ENCODE results near the gene LAMA5.

Gene LAMA5

DNA sequence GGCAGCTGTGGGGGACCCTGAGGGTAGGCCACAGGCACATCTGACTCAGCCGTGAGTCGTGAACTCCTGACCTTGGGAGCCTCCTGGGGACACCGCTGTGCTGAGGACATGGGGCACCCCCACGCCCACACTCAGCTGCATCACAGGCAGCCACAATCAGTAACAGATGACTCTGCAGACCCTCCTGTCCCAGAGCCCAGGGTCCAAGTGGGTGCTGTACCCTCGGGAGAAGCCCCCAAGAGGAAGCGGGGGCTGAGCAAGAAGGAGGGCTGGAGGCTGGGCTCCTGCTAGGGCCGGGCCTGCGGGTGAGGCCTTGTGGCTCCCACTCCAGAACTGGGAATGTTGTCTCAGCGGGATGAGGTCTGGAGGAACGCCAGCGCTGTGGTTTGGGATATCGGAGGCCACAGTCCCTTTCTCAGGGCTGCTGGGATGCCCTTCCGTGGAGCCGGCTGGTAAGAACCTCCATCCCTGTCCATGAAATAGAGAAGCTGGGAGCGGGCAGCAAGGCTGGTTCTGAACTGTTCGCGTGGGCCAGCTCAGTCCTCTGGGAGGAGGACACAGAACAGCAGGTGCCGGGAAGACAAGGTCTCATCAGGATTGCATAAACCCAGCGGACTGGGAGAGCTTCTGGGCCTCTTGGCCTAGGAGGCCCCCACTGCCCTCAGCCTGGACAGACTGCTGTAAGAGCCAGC lies 3.1 kb upstream of the LAMA5 start:
- no peak for DNase-seq (ENCODE audit: low read depth in 3 of 3)

DNA sequence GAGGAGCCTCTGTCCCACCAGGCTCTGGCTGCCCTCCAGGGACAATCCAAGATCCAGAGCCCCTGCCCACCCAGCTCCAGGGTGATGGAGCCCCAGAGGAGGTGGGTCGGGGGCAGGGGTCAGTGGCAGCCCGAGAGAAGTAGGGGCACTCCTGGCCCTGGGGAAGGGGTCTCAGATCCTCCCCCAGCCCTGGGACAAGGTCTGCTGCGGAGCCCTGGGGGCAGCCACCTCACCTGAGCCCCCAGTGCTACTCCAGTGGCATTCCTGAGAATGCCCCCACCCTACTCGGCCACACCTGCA lies 2.7 kb upstream of the LAMA5 start:
- no peak for DNase-seq (ENCODE audit: low read depth in 3 of 3)

DNA sequence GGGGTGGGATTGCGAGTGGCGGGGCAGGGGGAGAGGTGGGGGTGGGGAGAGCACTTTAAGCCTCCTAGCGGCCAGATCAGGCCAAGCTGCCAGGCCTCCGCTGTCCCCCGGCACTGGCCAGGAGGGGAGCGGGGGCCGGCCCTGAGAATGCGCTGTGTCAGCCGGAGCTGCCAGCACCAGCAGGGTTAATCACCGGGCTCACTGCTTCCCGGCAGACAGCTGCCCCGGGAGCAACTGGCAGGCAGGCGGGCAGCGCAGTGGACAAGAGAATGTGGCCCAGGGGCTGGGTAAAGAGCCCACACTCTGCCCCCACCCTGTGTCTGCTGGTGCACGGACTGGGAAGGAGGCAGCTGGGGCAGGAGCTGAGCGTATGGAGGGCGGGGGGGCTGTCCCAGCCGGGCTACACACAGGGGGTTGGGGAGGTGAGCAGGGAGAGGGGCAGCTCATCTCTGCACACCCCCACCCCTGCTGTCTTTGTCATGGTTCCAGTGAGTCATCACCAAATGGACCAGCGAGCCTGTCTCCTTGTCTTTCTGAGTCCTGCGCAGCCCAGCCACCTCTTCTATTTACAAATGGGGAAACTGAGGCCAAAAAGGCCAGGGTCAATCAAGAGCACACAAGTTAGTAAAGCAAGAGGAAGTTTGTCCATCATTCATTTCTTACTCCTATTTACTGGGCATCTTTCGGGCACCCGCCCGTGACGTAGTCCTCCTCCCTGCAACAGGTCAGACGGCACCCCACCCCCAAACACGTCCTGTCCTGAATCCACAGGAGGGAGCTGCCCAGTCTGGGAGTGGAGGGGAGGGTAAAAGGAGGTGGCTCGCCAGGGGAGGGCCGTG lies 2.1 kb upstream of the LAMA5 start:
- no peak for DNase-seq (ENCODE audit: low read depth in 3 of 3)

DNA sequence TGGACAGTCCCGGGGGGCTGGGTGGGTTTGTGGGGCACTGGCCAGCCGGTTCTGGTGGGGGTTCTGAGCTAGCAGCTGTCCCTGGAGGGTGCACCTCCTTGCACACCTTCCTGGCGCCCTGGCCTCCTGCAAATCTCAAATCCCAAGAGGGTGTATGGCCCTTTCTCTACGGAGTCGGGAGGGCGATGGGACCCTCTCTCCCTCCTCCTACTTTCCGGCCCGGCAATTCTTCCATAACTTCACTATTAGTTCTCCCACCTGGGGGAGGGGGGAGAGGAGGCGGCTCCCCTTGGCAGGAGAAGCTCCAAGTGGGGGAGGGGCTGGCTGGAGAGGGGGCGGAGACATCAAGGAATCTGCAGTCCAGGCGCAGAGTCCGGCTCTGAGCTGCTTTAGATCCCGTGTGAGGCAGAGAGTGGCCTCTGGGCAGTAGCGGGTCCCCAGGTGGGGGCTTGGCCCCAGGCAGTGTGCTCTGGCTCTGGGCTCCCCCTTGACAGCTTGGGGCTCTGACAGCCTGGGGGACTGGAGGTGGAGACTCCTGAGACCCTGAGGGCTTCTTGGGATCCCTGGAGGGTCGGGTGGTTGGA lies 1.4 kb upstream of the LAMA5 start:
- DNase-seq (ENCODE audit: low read depth in 3 of 3), result no peak

DNA sequence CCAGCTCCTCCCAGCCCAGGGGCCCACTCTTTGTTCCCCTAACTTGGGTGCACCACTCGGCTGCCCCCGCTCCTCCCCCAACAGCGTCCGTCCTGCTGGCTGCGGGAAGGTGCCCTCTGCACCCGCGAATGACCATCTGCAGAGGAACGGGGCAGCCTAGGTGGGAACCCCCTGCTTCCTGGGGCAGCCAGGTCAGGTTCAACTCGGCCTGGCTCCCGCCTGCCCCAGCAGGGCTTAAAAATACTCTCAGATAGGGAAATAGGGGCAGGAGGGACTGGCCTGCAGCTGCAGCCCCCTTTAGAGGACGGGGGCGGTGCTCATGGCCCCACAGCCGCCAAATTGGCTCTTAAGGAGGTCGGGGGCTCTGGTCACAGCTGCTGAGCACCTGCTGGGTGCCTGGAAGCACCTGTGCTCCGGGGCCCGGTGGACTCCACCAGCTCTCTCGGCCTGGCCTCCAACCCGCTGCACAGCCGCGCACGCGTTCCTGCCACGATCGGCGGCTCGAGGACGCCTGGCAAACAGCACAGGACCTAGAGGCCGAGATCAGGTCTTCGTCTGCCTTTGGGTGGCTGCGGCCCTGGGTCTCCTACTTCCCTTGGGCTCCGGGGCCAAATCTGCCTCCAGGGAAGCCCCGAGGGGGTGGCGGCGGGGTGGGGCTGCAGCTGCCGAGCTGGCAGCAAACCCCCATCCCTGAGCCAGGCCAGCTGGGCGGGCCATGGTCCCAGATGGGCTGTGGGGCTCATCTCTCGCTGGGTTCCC lies 700 bp upstream of the LAMA5 start:
- no peak for DNase-seq (ENCODE audit: low read depth in 3 of 3)

DNA sequence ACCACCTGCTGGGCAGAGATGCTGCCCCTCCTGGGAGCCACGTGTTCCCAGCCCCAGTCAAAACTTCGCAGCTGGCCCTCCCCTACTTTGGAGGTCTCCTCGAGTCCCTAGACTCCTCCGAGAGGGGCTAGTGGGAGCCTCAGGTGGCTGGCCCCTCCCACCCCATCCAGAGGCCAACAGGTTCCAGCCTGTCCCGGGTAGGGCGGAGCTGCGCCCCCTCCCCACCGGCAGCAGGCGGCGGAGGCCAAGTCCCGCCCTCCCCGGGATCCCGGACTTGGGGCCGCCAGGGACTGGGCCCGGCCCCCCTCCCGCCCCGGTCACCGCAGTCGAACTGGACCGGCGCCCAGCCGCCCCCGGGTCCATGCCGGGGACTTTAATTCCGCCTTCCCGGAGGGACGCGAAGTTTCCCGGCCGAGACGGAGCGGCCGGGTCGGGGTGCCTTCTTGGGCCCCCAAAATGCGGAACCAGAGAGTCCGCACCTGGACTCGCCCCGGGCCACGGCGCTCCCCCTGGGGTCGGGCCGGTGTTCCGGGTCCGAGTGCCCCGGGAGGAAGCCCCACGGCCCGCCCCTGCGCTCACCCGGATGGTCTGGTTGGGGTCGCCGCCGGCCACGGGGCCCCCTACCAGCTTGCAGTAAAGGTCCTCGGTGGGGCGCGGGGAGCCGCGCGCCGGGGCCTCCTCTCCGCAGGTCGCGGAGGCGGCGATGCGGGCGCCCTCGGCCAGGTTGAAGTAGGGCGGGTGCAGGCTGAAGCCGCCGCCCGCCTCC lies 559 bp downstream of the LAMA5 start:
- DNase-seq (ENCODE audit: low read depth in 3 of 3), result no peak

DNA sequence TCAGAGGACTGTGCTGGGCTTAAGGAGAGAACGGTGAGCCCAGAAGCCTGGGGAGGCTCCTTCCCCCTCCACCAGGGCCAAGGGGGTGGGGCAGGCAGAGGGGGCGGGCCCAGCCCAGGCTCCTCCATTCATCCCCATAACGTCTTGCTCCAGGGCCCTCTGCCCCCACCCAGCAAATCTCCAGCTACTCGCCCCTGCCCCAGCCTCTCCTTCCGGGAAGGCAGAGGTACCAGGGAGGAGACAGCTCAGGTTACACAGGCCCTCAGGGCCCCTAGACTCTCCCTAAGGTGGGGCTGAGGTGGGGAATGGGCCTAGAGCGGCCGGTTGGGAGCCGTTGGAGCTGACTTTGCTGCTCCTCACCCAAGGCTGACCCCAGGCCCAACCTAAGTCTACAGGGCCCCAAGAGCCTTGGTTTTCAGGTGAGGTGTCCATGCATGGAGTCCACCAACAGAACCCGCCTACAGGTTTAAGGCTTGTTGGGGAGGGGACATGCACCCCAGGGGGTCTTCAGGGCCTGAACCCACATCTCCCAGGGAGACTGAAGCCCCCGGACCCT lies 1.2 kb downstream of the LAMA5 start:
- no peak for DNase-seq (ENCODE audit: low read depth in 3 of 3)

DNA sequence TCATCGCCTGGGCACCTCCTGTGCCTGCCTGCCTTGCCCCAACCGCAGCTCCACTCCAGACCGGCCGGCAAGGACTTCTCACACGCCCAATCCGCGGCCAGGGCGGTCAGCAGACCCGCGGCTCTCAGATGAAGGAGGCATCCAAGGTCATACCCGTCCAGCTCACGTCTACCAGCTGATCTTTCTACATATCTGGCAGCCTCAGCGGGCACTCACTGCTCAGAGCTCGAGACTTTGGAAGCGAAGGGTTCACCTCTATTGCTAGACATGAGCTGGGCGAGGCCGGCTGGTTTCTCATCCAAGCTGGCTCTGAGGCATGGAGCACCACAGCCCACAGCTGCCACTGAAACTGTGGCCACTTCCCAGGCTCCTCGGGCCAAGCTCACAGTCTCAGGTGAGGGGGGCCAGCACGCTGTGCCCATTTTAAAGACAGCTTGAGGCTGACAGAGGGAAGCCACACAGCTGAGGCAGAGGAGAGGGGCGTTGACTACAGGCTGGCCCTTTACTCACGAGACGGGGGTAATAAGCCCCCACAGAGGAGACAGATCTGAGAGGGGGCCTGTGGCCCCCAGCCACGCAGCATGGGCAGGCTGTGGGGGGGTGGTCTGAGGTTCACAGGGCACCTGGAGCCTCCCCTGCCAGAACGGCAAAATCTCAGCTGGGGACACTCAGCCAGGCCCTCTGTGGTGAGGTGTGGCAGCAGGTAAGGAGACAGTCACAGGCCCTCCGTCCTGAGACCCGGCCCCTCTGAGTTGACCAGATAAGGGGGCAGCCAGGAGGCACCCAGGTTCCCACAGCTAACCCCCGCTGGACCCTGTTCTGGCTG lies 2.0 kb downstream of the LAMA5 start:
- DNase-seq (ENCODE audit: low read depth in 3 of 3), result no peak

DNA sequence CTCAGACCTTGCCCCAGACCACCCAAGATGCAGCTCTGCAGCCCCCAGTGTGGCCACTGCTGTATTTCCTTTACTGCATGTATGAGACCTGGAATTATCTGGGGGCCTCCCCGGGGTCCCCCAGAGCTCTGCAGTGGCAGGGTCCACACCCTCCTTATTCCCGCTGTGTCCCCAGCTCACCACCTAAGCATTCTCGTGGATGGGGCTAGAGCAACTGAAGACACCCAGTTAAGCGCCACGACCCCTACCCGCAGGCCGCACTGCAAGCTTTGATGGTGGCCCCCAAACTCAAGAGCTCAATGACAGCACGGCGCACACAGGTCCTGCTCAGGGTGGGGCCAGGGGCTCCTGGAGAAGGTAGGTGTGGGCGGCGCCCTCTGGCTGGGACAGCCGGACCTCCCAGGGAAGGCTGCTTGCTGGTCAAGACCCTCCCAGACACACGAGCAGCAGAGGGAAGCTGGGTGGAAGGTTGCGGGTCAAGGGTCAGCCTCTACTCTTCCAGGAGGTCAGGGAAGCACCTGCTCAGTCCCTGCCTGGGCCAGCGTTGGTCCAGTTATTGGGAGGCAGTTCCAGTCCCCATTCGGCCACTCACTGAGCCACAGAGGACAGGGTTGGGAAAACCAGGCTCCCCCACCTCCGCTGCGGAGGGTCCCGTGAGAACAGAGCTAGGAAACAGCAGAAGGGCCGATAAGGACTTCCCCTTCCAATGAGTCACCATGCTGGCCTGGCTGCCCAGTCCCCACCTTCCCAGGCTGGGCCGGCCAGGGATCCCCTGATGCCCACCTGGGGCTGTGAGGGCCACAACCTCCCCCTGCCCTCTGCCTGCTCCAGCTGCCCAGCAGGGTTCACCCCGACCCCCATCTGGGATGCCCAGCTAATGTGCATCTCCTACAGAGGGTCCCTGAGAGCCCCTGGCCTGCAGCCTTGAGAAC lies 2.9 kb downstream of the LAMA5 start:
- DNase-seq (ENCODE audit: low read depth in 3 of 3), result no peak

DNA sequence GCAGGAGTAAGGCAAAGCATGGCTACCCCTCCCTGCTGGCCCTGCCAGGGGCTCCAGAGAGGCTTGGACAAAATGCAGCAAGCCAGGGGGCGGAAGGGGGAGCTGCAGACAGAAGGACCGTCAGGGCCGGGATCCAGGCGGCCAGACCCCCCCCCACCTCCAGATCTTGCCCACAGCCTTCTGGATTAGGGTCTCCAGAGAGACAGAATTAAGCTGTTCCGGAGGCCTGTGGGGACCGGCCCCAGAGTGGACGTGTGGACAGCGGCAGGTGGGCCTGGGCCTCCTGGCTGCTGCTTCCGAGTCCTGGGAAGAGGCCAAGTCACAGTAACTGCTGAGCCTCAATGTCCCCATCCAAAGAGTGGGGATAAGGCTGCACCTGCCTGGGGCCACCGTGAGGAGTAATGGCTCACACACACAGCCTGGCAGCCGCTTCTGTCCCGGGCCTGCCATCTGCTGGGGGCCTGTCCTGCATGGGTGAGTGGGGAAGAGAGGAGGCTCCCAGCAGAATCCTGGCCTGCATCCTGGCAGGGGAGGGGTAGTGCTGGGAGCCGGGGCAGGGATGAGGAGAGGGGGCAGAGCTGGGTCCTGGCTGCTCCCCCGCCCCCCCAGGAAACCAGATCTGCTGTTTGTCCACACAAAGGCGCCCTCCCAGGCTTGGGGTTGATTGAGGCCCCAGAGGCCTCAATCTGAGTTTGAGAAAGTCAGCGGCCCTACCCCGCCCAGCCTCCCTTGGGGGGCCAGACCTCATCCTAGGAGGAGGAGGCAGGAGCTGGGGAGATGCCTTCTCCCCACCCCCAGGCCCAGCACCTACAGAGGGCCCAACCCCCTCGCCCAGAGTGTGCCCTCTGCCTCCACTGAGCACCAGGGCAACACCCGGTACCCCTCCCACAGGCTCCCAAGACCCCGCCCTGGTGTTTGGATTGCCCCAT lies 3.9 kb downstream of the LAMA5 start:
- DNase-seq (ENCODE audit: low read depth in 3 of 3), result no peak

DNA sequence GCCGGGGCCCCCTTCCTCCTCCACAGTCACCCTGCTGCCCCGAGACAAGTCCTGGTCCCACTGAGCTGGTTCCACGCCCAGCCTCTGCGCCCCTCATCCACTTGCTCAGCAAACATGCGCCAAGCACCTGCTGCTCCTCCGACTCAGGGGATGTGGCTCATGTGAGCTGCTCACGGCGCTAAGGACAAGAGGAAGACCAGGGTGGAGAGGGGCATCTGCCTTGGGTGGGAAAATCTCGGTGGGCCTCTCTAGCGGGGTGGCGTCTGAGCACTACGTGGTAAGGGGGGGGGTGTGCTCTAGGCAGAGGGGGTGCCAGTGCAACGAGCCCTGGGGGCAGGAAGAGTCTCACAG lies 4.5 kb downstream of the LAMA5 start:
- no peak for DNase-seq (ENCODE audit: low read depth in 3 of 3)

DNA sequence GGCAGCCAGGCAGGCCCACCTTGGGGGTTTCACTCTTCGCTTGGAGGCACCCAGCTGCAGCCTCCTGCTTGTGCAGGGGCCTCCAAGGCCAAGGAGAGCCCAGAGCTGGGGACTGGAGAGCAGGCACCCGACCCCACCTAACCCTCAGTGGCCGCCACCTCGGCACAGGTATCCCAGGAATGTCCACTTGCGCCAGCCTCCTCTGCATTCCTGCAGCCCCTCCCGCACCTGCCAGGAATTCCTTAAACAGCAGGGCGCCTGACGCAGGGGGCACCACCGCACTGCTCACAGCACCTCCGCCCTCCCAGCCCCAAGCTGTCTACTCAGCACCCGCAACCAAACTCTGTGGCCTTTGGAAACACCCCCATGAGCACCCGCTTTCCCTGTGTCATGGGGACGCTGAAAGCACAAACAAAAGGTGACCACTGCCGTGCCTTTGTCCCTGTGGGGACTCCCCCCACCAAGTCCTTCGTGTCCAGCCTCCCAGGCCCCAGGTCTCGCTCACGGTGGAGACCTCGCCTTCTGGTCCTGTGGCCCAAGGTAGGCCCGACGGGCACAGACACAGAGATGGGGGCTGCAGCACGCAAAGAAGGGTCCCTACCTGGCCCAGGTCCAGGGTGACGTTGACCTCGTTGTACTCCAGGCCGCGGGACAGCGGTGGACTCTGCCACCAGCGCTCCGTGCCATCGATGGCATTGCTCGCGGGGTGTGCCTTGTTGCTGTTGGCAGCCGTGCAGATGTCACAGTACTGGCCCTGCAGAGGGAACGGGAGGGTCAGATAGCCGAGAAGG lies 5.1 kb downstream of the LAMA5 start:
- no peak for DNase-seq (ENCODE audit: low read depth in 3 of 3)

DNA sequence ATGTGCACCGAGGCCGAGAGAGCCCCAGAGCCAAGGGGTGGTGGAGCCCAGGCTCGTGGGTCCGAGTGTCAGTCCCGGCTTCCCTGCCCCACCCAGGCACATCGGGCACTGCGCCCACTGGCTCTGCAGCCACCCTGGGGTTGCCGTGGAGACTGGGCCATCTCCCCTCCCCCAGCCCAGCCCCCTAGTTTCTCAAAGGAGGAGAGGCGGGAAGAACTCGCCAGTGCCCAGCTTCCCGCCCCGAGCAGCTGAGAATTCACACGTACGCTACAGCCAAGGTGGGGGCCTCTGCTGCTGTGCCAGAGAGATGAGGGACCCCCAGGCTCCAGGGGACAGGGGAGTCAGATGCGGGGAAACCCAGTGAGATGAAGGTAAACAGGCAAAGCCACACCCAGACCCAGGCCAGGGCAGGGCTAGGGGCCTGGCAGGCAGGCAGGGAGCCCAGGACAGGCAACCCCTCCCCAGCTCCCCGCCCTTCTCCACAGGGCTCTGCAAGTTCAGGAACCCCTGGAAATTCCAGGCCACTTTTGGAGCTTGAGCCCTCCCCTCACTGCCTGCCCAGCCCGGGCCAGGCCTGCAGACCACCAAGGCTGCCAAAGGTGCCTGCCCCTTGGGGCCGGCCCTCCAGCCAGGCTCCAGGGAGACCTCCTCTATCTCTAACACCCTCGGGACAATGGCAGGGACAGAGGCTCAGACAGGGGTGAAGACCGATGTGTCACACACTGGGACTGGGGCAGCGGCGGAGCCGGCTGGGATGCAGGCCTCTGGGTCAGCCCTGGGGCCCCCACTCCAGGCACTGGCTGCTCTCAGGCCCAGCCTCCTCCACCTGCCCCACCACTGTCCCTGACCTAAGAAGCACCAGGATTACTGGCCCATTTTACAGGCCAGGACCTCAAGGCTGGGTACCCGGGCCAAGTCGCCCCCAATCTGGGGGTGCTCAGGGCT lies 6.0 kb downstream of the LAMA5 start:
- no peak for DNase-seq (ENCODE audit: low read depth in 3 of 3)

DNA sequence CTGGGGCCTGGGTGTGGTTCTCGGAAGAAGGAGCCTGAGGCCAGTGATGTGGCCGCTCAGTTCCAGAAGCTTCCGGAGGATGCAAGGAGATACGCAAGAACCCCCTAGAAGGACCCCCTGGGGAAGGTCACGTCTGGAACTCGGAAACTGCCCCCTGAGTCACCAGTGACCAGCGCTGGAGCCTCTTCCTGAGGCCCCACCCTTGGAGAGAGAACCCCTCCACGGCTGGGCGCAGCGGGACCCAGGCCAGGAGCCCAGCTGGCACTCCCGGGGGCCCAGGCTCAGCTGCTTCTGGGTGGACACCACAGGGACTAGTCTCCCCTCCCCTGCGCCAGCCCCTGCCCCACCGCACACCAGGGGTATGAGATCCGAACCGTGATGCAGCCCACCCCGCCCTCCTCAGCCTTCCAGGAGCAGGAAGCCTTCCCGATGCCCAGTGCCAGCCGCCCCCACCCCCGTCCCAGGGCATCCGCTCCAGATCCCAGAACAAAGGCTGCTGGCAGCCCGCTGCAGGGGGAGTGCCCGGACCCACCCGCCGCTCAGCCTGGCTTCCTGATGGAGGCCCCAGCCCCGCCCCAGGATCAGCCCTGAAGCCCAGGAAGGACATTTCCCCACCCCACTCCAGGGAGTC lies 7.5 kb downstream of the LAMA5 start:
- DNase-seq (ENCODE audit: low read depth in 3 of 3), result no peak

DNA sequence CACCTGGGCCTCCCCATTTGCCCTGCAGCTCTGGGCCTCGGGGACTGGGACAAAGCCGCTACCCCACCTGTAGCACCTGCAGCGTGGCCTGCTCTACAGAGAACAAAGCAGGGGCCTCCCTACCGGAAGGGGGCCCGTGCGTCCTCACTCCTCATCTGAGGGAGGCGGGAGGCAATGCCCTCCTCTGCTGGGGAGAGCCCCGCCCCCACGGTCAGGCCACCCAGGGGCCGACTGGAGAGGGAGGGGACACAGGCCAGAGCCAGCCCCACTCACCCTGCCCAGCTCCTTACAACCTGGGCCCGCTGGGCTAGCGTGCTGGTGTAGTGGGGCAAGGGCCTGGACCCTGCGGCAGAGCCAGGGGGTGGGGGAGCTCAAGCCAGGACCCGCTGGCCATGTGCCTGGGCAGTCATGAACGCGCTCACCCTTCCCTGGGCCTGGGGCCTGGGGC lies 8.0 kb downstream of the LAMA5 start:
- no peak for DNase-seq (ENCODE audit: low read depth in 3 of 3)
